Motor neuron (in vitro differentiated cells): Measurements from ENCODE around the gene USP22. TPM values are rescaled to one million over a fixed set of nuclear protein-coding genes. Genes with fewer than 3 reads are reported as not detected.
"Not testable (repeated sequence)": the region's sequence is repeated elsewhere in the genome, so short reads cannot be mapped to it uniquely, and the experiment has no call there.

Experiments
- ATAC-seq, 8 experiments: fragments of 200-7000 bp; cut with Tn5 transposase; replicated peaks in 6 of 8; 2 replicates each; pipeline ENCODE4 v1.8.0; 2021; ENCODE audit warnings: mild to moderate bottlenecking in 8 of 8, moderate library complexity in 8 of 8
- H3K27ac ChIP-seq, 2 donors: fragments of 250-450 bp; sonication (Bioruptor Pico); 2 replicates each; pipeline ENCODE4 v1.9.0; 2021; ENCODE audit warnings: antibody characterized with exemption in 2 of 2, mild to moderate bottlenecking in 2 of 2, moderate library complexity in 1 of 2
- H3K4me1 ChIP-seq, 2 donors: fragments of 250-450 bp; sonication (Bioruptor Pico); replicated peaks in 1 of 2; 2 replicates each; pipeline ENCODE4 v1.6.1; 2021; ENCODE audit warnings: antibody characterized with exemption in 2 of 2, mild to moderate bottlenecking in 2 of 2, moderate library complexity in 1 of 2
- H3K4me3 ChIP-seq, 5 donors: fragments of 250-450 bp; sonication (Bioruptor Pico); 2 replicates each; pipeline ENCODE4 v1.9.0; 2021; ENCODE audit warnings: antibody characterized with exemption in 5 of 5, mild to moderate bottlenecking in 5 of 5, moderate library complexity in 4 of 5
- WGBS, 10 experiments: fragments of 450-650 bp; shearing (Covaris generic); methylation state at CpG; one replicate each; pipeline ENCODE4 v1.0.0; 2022; 5-methylcytosine and 5-hydroxymethylcytosine counted together
- in situ Hi-C, 9 experiments: fragments of 400-800 bp; cut with MboI; loops; one replicate each; pipeline ENCODE4 v1.15.0; 2021; ENCODE audit warnings: low sequenced_read_pairs in 9 of 9, low pct_unique_long_range_greater_than_20kb in 2 of 9; ENCODE audit not compliant: unreplicated experiment in 9 of 9
- total RNA-seq, 8 experiments: library from RNA; unstranded; fragments of 300-600 nt; gene quantifications; 2 replicates each; pipeline versions ENCODE4 v1.2.3 to v1.2.4, GENCODE V29; 2022

Gene USP22
- total RNA-seq, 8 experiments from 2014 or later, result 121 to 282 (median 209) TPM

- WGBS, 10 experiments, result 96% methylated on average over 4 of the region's 11 CpGs; no CpG with 5 or more reads in 9 of the 10 experiments
- peak in 5 of 8 experiments; percentile 20 to 82 (median 55) for ATAC-seq
- H3K27ac ChIP-seq, result no peak overlapping the region
- peaks cover 7 to 11% of the 10 kb centered on the region in 2 donors for H3K4me1 ChIP-seq
- H3K4me3 ChIP-seq, result no peak overlapping the region
- in situ Hi-C loops, result no loop called here
Observed at GRCh38 chr17:21072745-21073197, 30.0 kb upstream of the USP22 start.

GRCh38 chr17:21066394-21066793, 23.6 kb upstream of the USP22 start:
- no peak overlapping the region for H3K27ac ChIP-seq
- H3K4me3 ChIP-seq, result no peak overlapping the region
- in situ Hi-C loops, result no loop called here
- ATAC-seq, result peak in 3 of 8 experiments; percentile 62 to 91 (median 88)
- H3K4me1 ChIP-seq, result peaks cover 0 to 2% of the 10 kb centered on the region in 2 donors
- WGBS, 10 experiments, result no CpG with 5 or more reads among the region's 2 CpGs

GRCh38 chr17:21061971-21062526, 19.2 kb upstream of the USP22 start:
- in situ Hi-C loops, result no loop called here
- no peak overlapping the region for H3K27ac ChIP-seq
- no peak for ATAC-seq
- H3K4me1 ChIP-seq, result peaks cover 0 to 2% of the 10 kb centered on the region in 2 donors
- 0 to 80% (median 56%) methylated on average over 1 to 5 of the region's 7 CpGs for WGBS, 10 experiments
- no peak overlapping the region for H3K4me3 ChIP-seq

GRCh38 chr17:21061158-21061835, 18.5 kb upstream of the USP22 start:
- Histone ChIP-seq H3K4me3 (no peak overlapping the region), H3K27ac (no peak overlapping the region), H3K4me1 (peaks cover 0 to 2% of the 10 kb centered on the region in 2 donors)
- in situ Hi-C loops, result no loop called here
- 77 to 100% (median 87%) methylated on average over 1 to 4 of the region's 13 CpGs; no CpG with 5 or more reads in 6 of the 10 experiments for WGBS, 10 experiments
- no peak for ATAC-seq

GRCh38 chr17:21059761-21060160, 16.9 kb upstream of the USP22 start:
- no peak overlapping the region for H3K4me3 ChIP-seq
- H3K4me1 ChIP-seq, result peaks cover 0 to 2% of the 10 kb centered on the region in 2 donors
- in situ Hi-C loops, result no loop called here
- no peak for ATAC-seq
- no peak overlapping the region for H3K27ac ChIP-seq
- WGBS, 10 experiments, result 87 to 100% (median 89%) methylated on average over 1 to 3 of the region's 7 CpGs; no CpG with 5 or more reads in 6 of the 10 experiments

- peak; percentile 45 to 87 (median 62) for ATAC-seq
- H3K27ac ChIP-seq, result no peak overlapping the region
- WGBS, 10 experiments, result 42 to 100% (median 67%) methylated on average over 1 to 4 of the region's 5 CpGs; no CpG with 5 or more reads in 1 of the 10 experiments
- no peak overlapping the region for H3K4me3 ChIP-seq
- H3K4me1 ChIP-seq, result peaks cover 0 to 2% of the 10 kb centered on the region in 2 donors
- in situ Hi-C loops, result no loop called here
Observed at GRCh38 chr17:21058098-21058893, 15.5 kb upstream of the USP22 start.

GRCh38 chr17:21053056-21053455, 10.2 kb upstream of the USP22 start:
- H3K4me3 ChIP-seq, in situ Hi-C loops, ATAC-seq, H3K27ac ChIP-seq, H3K4me1 ChIP-seq: not testable (repeated sequence)
- WGBS, 10 experiments, result 53 to 100% (median 93%) methylated on average over 1 to 8 of the region's 8 CpGs; no CpG with 5 or more reads in 3 of the 10 experiments

GRCh38 chr17:21049457-21049856, 6.6 kb upstream of the USP22 start:
- Histone ChIP-seq H3K4me3 (no peak overlapping the region), H3K4me1 (peaks cover 2 to 3% of the 10 kb centered on the region in 2 donors), H3K27ac (no peak overlapping the region)
- WGBS, 10 experiments, result 0 to 100% (median 63%) methylated on average over 1 of the region's 1 CpG
- no peak for ATAC-seq
- in situ Hi-C loops, result no loop called here

- Histone ChIP-seq H3K4me1 (peaks cover 9 to 10% of the 10 kb centered on the region in 2 donors), H3K4me3 (no peak overlapping the region), H3K27ac (no peak overlapping the region)
- 68 to 100% (median 89%) methylated on average over 1 to 3 of the region's 3 CpGs; no CpG with 5 or more reads in 1 of the 10 experiments for WGBS, 10 experiments
- ATAC-seq, result no peak
- in situ Hi-C loops, result no loop called here
Observed at GRCh38 chr17:21046216-21046615, 3.4 kb upstream of the USP22 start.

GRCh38 chr17:21044971-21045370, 2.2 kb upstream of the USP22 start:
- no peak overlapping the region for H3K4me3 ChIP-seq
- ATAC-seq, result no peak
- no peak overlapping the region for H3K27ac ChIP-seq
- WGBS, 10 experiments, result 88 to 100% (median 93%) methylated on average over 1 to 7 of the region's 10 CpGs; no CpG with 5 or more reads in 3 of the 10 experiments
- in situ Hi-C loops, result no loop called here
- peaks cover 13 to 14% of the 10 kb centered on the region in 2 donors for H3K4me1 ChIP-seq

GRCh38 chr17:21043296-21044232, 753 bp upstream of the USP22 start:
- Histone ChIP-seq H3K27ac (peak overlapping the region; percentile 95 to 98), H3K4me1 (peaks cover 14 to 18% of the 10 kb centered on the region in 2 donors), H3K4me3 (peak overlapping the region; percentile 32 to 53 (median 44))
- peak; percentile 85 to 95 (median 92) for ATAC-seq
- in situ Hi-C loops, result no loop called here
- WGBS, 10 experiments, result 0 to 20% (median 1%) methylated on average over 1 to 24 of the region's 50 CpGs

- H3K27ac ChIP-seq, result peak overlapping the region; percentile 100
- H3K4me1 ChIP-seq, result peaks cover 22 to 27% of the 10 kb centered on the region in 2 donors
- in situ Hi-C loops, result no loop called here
- 0 to 14% (median 4%) methylated on average over 2 to 7 of the region's 47 CpGs; no CpG with 5 or more reads in 3 of the 10 experiments for WGBS, 10 experiments
- H3K4me3 ChIP-seq, result peak overlapping the region; percentile 94 to 100 (median 98)
- peak; percentile 2 to 18 (median 4) for ATAC-seq
Observed at GRCh38 chr17:21041741-21042457, 912 bp downstream of the USP22 start.
